HG03196 (cell line): ENCODE results near the gene PUM1.
"Not testable (repeated sequence)": the region's sequence is repeated elsewhere in the genome, so short reads cannot be mapped to it uniquely, and the experiment has no call there.

Experiments
- ATAC-seq: cut with Tn5 transposase; IDR thresholded peaks from one replicate; pipeline ENCODE4 v1.9.1; 2021; ENCODE audit not compliant: unreplicated experiment

The PUM1 gene

DNA sequence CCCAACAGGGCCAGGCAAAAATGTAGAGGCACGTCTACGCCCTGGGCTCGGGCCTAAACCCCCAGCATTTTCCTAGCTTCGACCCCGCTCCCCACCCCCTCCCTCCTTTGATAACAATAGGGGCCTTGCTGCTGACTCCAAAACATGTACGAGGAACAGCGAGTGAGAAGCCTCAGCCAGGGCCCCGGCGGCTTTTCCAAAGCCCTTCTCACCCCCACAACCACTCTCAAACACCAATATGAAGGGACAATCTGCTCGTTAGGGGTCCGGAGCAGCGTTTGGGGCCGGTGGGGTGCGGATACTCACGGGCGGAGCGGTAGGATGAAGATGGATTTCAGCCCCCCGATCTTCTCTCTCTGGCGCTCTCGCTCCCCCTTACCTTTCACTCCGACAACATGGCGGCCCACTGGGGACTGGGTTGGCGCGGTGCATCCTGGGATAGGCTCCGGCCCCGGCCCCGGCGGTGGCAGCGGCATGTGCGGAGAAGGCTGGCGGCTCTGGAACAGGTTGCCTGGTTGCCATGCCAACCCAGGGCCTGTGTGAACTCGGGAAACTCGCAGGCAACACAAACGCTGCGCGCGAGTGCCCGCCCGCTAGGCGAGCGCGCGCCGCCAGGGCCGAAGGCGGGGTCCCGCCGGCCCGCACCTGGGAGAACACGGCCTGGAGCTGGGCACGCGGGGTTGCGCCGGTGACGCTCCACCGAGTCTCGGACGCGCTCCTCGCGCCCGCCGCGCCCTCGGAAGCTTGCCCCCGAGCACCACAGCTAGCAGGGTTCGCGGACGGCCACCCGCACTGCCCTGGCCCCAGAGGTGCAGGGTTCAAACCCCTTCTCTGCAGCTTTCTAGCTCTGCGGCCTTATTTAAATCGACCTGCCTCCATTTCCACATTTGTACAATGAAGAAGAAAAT, at the start of gene PUM1:
TSS of gene PUM1 (minus strand) at position 408 of the 908 bp plus-strand sequence. CDS start 6,151 bp downstream, outside the sequence.
- peak; percentile 91 for ATAC-seq

DNA sequence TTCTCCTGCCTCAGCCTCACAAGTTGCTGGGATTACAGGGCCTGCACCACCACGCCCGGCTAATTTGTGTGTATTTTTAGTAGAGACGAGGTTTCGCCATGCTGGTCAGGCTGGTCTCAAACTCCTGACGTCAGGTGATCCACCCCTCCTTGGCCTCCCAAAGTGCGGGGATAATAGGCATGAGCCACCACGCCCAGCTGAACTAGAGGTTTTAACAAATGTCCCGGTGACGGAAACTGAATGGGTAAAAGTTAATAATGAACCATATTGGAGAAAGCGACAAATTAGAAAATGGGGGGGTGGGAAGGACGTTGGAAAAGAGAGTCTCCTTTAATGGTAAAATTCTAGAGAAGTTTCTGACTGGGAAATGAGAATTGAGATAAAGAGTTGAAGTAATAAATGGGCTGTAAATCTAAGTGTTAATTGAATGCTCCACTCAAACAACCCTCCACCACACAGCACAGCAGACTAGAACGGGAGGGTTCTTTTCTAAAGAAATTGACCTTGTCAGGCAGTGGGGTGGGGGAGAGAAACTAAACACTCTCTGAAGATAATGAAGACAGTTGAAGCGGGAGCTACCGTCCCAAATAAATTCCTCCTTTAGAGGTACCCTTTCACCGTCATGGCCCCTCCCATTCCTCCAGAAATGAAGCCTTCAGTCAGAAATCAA, 46.9 kb upstream of the PUM1 start:
- no peak for ATAC-seq

GRCh38 chr1:31111290-31111951, 45.9 kb upstream of the PUM1 start:
- ATAC-seq: no peak

- no peak for ATAC-seq
Observed at GRCh38 chr1:31110846-31111245, 45.3 kb upstream of the PUM1 start.

DNA sequence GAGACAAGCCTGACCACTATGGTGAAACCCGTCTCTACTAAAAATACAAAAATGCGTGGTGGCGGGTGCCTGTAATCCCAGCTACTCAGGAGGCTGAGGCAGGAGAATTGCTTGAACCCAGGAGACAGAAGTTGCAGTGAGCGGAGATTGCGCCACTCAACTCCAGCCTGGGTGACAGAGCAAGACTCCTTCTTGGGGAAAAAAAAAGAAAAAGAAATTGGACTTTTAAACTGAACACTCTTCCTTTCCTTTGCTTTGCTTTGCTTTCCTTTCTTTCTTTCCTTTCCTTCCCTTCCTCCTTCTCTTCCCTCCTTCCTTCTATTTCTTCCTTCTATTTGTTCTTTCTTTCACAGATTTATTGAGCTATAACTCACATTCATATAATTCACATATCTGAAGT, 43.3 kb upstream of the PUM1 start:
- no peak for ATAC-seq

GRCh38 chr1:31105646-31106045, 40.1 kb upstream of the PUM1 start:
- no peak for ATAC-seq

GRCh38 chr1:31102501-31102950, 37.0 kb upstream of the PUM1 start:
- ATAC-seq: no peak

- no peak for ATAC-seq
Observed at GRCh38 chr1:31101147-31101502, 35.6 kb upstream of the PUM1 start.

DNA sequence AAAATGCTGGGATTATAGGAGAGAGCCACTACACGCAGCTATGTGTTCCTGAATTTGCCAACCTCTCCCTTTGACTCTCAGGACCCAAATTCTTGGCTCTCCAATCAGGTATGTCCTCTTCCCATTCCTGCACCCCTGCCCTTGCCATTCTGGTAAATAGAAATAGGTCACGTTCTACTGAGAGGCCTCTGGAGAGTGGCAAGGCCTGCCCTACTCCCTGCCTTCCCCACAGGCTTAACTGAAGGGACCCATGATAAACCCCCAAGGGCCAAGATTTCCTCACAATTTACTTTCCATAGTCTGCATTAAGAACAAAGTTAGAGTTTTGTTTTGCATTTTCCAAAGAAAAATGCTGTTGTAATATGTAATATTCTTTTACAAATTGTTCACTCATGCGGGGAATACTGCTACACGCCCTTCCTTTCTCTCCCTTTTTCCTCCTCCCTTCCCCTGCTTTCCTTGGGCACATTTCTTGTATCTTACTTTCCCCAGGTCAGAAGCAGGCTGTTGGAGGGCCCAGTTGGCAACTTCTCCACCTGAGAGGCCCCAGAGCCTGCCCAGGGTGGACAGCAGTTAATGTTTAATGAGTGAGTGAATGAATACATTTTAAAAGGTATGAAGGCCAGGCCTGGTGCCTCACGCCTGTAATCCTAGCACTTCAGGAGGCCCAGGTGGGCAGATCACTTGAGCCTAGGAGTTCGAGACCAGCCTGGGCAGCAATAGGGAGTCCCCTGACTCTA, 33.9 kb upstream of the PUM1 start:
- no peak for ATAC-seq

GRCh38 chr1:31095985-31096384, 30.5 kb upstream of the PUM1 start:
- no peak for ATAC-seq

DNA sequence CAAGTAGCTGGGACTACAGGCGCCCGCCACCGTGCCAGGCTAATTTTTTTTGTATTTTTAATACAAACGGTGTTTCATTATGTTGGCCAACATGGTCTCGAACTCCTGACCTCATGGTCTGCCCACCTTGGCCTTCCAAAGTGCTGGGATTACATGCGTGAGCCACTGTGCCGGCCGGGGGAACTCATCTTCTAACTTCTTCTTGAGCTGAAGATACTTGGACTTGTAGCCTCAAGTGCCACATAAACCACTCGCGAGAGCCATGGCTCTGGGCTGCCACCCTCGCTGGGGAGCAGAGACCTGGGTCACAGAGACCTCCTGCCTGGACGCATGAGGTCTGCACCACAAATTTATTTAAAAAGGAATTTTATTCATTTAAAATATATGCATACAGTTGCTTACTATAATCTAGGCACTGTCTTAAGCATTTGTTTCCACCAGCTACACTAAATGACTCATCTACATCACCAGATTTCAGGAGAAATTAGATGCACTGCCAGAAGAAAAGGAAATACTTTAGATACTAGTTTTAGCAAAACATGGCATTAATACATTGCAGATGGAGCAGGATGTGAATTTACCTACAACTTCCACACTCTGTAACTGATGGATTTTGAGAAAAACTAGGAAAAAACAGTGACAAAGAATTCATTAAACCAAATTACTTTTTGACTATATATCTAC, 29.9 kb upstream of the PUM1 start:
- no peak for ATAC-seq

DNA sequence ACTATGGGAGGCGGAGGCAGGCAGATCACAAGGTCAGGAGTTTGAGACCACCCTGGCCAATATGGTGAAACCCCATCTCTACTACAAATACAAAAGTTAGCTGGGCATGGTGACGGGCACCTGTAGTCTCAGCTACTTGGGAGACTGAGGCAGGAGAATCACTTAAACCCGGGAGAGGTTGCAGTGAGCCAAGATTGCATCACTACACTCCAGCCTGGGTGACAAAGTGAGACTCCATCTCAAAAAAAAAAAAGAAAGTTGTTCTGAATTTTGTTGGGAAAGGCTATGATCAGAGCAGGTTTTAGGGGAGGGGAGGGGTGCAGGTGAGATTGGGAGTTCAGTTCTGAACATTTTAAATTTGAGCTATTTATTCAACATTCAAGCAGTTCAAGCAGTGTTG, 22.6 kb upstream of the PUM1 start:
- ATAC-seq: not testable (repeated sequence)

DNA sequence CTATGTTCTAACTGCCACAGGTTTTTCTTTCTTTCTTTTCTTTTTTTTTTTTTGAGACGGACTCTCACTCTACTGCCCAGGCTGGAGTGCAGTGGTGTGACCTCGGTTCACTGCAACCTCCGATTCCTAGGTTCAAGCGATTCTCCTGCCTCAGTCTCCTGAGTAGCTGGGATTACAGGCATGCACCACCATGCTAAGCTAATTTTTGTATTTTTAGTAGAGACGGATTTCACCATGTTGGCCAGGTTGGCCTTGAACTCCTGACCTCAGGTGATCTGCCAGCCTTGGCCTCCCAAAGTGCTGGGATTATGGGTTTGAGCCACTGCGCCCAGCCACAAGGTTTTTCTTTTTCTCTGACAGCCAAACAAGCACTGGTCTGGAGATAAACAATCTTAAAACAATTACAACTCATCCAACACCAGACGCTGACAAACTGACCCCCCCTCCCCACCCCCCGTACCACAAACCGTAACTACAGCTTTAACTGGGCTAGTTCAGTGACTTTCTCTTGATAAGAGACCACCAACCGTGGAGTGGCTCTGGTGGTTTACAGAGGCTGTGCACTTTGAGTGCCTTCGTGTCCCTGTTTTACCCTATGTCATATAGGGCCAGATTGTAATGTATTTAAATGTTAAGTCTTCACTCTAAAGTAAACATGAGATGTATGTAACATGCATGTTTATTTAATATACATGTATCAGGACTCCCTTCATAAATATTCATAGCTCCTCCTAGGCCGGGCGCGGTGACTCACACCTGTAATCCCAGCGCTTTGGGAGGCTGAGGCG, 19.5 kb upstream of the PUM1 start:
- no peak for ATAC-seq

DNA sequence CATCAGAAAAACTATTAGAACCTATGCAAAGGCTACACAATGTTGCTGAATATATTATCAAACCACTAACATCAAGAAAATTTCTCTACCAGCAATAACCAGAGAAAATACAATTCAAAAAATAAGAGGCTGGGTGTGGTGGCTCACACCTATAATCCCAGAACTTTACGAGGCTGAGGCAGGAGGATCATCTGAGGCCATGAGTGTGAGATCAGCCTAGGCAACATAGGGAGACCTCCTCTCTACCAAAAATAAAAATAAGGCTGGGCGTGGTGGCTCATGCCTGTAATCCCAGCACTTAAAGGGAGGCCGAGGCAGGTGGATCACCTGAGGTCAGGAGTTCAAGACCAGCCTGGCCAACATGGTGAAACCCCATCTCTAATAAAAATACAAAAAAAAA, 16.9 kb upstream of the PUM1 start:
- ATAC-seq: no peak

- no peak for ATAC-seq
Observed at GRCh38 chr1:31073044-31073443, 7.5 kb upstream of the PUM1 start.

GRCh38 chr1:31072304-31072746, 6.8 kb upstream of the PUM1 start:
- no peak for ATAC-seq

DNA sequence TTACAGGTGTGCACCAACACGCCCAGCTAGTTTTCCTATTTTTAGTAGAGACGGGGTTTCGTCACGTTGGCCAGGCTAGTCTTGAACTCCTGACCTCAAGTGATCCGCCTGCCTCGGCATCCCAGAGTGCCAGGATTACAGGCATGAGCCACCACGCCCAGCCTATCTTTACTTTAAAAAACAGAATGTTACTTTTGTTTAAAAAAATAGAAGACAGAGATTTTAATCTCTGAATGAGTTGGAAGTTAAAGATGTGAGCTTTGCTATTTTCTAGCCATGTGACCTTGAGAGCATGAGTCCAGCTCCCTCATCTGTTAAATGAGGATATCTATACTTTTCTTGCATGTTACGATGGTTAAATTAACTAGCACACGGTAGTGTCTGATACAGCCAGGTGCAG, 3.9 kb upstream of the PUM1 start:
- no peak for ATAC-seq

- ATAC-seq: peak; percentile 3
Observed at GRCh38 chr1:31064718-31065309, 703 bp downstream of the PUM1 start.

DNA sequence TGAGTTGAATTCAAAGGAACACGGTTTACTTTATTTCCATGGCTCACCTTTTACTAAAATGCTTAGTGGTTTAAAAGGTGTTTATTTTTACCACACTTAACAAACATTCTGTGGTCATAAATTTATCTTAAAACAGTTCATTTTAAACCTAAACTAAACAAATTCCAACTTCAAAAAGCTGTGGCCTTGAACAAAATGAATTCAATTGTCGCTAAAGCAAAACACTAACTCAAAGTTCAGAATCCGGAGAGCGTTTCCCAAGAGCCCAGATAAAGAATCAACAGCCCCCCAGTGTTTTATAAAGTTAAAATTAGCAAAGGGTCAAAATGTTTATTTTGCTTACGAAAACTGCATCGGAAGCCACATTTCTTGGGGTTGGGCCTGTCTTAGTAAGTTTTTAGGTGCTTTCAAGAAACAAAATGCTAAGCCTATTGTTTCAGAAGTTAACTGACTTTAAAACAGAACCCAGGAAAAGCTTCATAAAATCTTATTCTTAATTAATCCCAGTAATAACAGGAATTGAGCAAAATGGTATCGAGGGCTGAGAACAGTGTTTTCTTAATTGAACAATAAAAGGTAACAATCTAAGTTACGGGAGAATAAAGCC, 1.3 kb downstream of the PUM1 start:
- ATAC-seq: no peak
